Trophoblast cell (in vitro differentiated cells and primary cell): ENCODE data around the gene RP2.

Experiments
- DNase-seq, 2 donors: peaks; one replicate each; pipeline ENCODE4 v3.0.0-alpha.2; 2016
- H2AFZ ChIP-seq: 2 replicates; pipeline ENCODE4 v1.6.1; 2013; ENCODE audit warnings: low read length, moderate library complexity, mild to moderate bottlenecking; ENCODE audit not compliant: insufficient read depth, poor library complexity
- H2AK5ac ChIP-seq: 2 replicates; pipeline ENCODE4 v1.6.1; 2013; ENCODE audit warnings: mild to moderate bottlenecking, low read length
- H2BK120ac ChIP-seq: 2 replicates; pipeline ENCODE4 v1.6.1; 2013; ENCODE audit warnings: low read length, mild to moderate bottlenecking, moderate library complexity; ENCODE audit not compliant: insufficient read depth, poor library complexity
- H2BK12ac ChIP-seq: 2 replicates; pipeline ENCODE4 v1.6.1; 2013; ENCODE audit warnings: mild to moderate bottlenecking, low read length, moderate library complexity
- H2BK5ac ChIP-seq: 2 replicates; pipeline ENCODE4 v1.6.1; 2013; ENCODE audit warnings: low read length, low read depth, moderate library complexity, mild to moderate bottlenecking; ENCODE audit not compliant: poor library complexity
- H3K14ac ChIP-seq: 2 replicates; pipeline ENCODE4 v1.6.1; 2013; ENCODE audit warnings: mild to moderate bottlenecking, low read length
- H3K18ac ChIP-seq: 2 replicates; pipeline ENCODE4 v1.6.1; 2013; ENCODE audit warnings: mild to moderate bottlenecking, low read length
- H3K23ac ChIP-seq: 2 replicates; pipeline ENCODE4 v1.6.1; 2013; ENCODE audit warnings: low read length
- H3K27ac ChIP-seq: 2 replicates; pipeline ENCODE4 v1.5.1; 2013; ENCODE audit warnings: low read depth, mild to moderate bottlenecking, inconsistent platforms, low read length, moderate library complexity
- H3K27me3 ChIP-seq: 2 replicates; pipeline ENCODE4 v1.6.1; 2013; ENCODE audit warnings: inconsistent platforms, mild to moderate bottlenecking, low read length, moderate library complexity; ENCODE audit not compliant: insufficient read depth
- H3K36me3 ChIP-seq, 2 experiments: 1 replicate in 1 of 2; 2 replicates in 1 of 2; pipeline ENCODE4 v1.6.1; 2013; ENCODE audit warnings: low read length in 2 of 2, mild to moderate bottlenecking in 2 of 2, moderate library complexity in 1 of 2; ENCODE audit not compliant: insufficient read depth in 2 of 2, control insufficient read depth in 1 of 2
- H3K4ac ChIP-seq: 2 replicates; pipeline ENCODE4 v1.6.1; 2013; ENCODE audit warnings: low read depth, mild to moderate bottlenecking, low read length, moderate library complexity
- H3K4me1 ChIP-seq, 2 experiments: 1 replicate in 1 of 2; 2 replicates in 1 of 2; pipeline ENCODE4 v1.6.1; 2013; ENCODE audit warnings: low read length in 2 of 2, mild to moderate bottlenecking in 2 of 2, moderate library complexity in 1 of 2; ENCODE audit not compliant: insufficient read depth in 2 of 2, control insufficient read depth in 1 of 2
- H3K4me2 ChIP-seq: 2 replicates; pipeline ENCODE4 v1.6.1; 2013; ENCODE audit warnings: inconsistent platforms, mild to moderate bottlenecking, low read length, moderate library complexity
- H3K4me3 ChIP-seq: 2 replicates; pipeline ENCODE4 v1.5.1; 2013; ENCODE audit warnings: mild to moderate bottlenecking, low read depth, low read length, inconsistent platforms
- H3K79me1 ChIP-seq: one replicate; pipeline ENCODE4 v1.6.1; 2013; ENCODE audit warnings: low read length
- H3K79me2 ChIP-seq: 2 replicates; pipeline ENCODE4 v1.6.1; 2013; ENCODE audit warnings: low read length, mild to moderate bottlenecking; ENCODE audit not compliant: control insufficient read depth, insufficient read depth, poor library complexity
- H3K9ac ChIP-seq: 2 replicates; pipeline ENCODE4 v1.6.1; 2013; ENCODE audit warnings: mild to moderate bottlenecking, low read length
- H3K9me3 ChIP-seq: 2 replicates; pipeline ENCODE4 v1.6.1; 2013; ENCODE audit warnings: low read depth, mild to moderate bottlenecking, control low read depth, inconsistent platforms, low read length; ENCODE audit not compliant: insufficient read depth
- H4K12ac ChIP-seq: 2 replicates; pipeline ENCODE4 v1.6.1; 2013; ENCODE audit warnings: low read depth, mild to moderate bottlenecking, low read length, moderate library complexity
- H4K8ac ChIP-seq: 2 replicates; pipeline ENCODE4 v1.6.1; 2013; ENCODE audit warnings: low read depth, mild to moderate bottlenecking, low read length, moderate library complexity
- H4K91ac ChIP-seq: one replicate; pipeline ENCODE4 v1.6.1; 2013; ENCODE audit warnings: low read depth, mild to moderate bottlenecking, low read length, moderate library complexity
- WGBS: extraction: QIAGEN DNeasy Blood & Tissue Kit; methylation state at CpG from one replicate; pipeline ENCODE4 v1.1.7; 2013; ENCODE audit warnings: missing lambda C conversion rate; ENCODE audit not compliant: insufficient read length, insufficient coverage; ENCODE audit errors: extremely low coverage; 5-methylcytosine and 5-hydroxymethylcytosine counted together

The RP2 gene

GRCh38 chrX:46820391-46821100 lies 16.3 kb upstream of the RP2 start:
- Histone ChIP-seq H3K27ac (peak overlapping the region; percentile 22), H2BK12ac (no peak overlapping the region), H3K79me2 (no peaks in the 10 kb centered on the region), H3K14ac (no peak overlapping the region), H3K4me1 (peaks cover 5 to 15% of the 10 kb centered on the region in 2 experiments), H2BK5ac (no peak overlapping the region), H3K4me3 (no peak overlapping the region), H2BK120ac (no peak overlapping the region), H3K4me2 (no peak overlapping the region), H4K12ac (no peak overlapping the region), H3K27me3 (no peaks in the 10 kb centered on the region), H3K23ac (no peak overlapping the region), H3K36me3 (no peaks in the 10 kb centered on the region), H3K18ac (no peak overlapping the region), H3K4ac (no peak overlapping the region), H3K9me3 (no peaks in the 10 kb centered on the region), H4K8ac (no peak overlapping the region), H2AFZ (no peak overlapping the region), H4K91ac (no peak overlapping the region), H3K9ac (no peak overlapping the region), H3K79me1 (peaks cover 13% of the 10 kb centered on the region), H2AK5ac (no peak overlapping the region)
- WGBS: no CpG with 5 or more reads among the region's 4 CpGs
- DNase-seq: peak; percentile 56 to 73

- Histone ChIP-seq H2BK12ac (no peak overlapping the region), H3K36me3 (no peaks in the 10 kb centered on the region), H4K91ac (no peak overlapping the region), H2BK120ac (no peak overlapping the region), H3K23ac (no peak overlapping the region), H3K27ac (no peak overlapping the region), H2AFZ (no peak overlapping the region), H3K4ac (no peak overlapping the region), H3K27me3 (no peaks in the 10 kb centered on the region), H3K4me3 (no peak overlapping the region), H3K14ac (no peak overlapping the region), H3K9me3 (no peaks in the 10 kb centered on the region), H4K12ac (no peak overlapping the region), H2BK5ac (no peak overlapping the region), H3K4me1 (peaks cover 5 to 15% of the 10 kb centered on the region in 2 experiments), H3K79me1 (peaks cover 10% of the 10 kb centered on the region), H3K18ac (no peak overlapping the region), H3K9ac (no peak overlapping the region), H3K4me2 (no peak overlapping the region), H3K79me2 (no peaks in the 10 kb centered on the region), H2AK5ac (no peak overlapping the region), H4K8ac (no peak overlapping the region)
- WGBS: no CpG with 5 or more reads among the region's 2 CpGs
- DNase-seq: no peak
Measured at GRCh38 chrX:46823481-46823880, 13.4 kb upstream of the RP2 start.

- H3K79me1 ChIP-seq: peaks cover under 1% of the 10 kb centered on the region
- no peak overlapping the region for H2AFZ ChIP-seq
- no peak overlapping the region for H3K18ac ChIP-seq
- H2AK5ac ChIP-seq: no peak overlapping the region
- H3K14ac ChIP-seq: no peak overlapping the region
- H3K4ac ChIP-seq: no peak overlapping the region
- H3K9ac ChIP-seq: no peak overlapping the region
- H3K79me2 ChIP-seq: no peaks in the 10 kb centered on the region
- DNase-seq: no peak
- no peak overlapping the region for H2BK12ac ChIP-seq
- H3K27ac ChIP-seq: no peak overlapping the region
- no peaks in the 10 kb centered on the region for H3K27me3 ChIP-seq
- H3K4me1 ChIP-seq: no peaks in the 10 kb centered on the region
- no peaks in the 10 kb centered on the region for H3K36me3 ChIP-seq
- H3K4me3 ChIP-seq: no peak overlapping the region
- WGBS: no CpG with 5 or more reads among the region's 6 CpGs
- no peak overlapping the region for H4K12ac ChIP-seq
- H4K8ac ChIP-seq: no peak overlapping the region
- no peak overlapping the region for H2BK5ac ChIP-seq
- H3K23ac ChIP-seq: no peak overlapping the region
- no peak overlapping the region for H2BK120ac ChIP-seq
- H3K9me3 ChIP-seq: no peaks in the 10 kb centered on the region
- H3K4me2 ChIP-seq: no peak overlapping the region
- no peak overlapping the region for H4K91ac ChIP-seq
Measured at GRCh38 chrX:46831765-46832327, 5.0 kb upstream of the RP2 start.

GRCh38 chrX:46837558-46838485 lies 979 bp downstream of the RP2 start:
- H2BK120ac ChIP-seq: no peak overlapping the region
- H3K9ac ChIP-seq: no peak overlapping the region
- no peaks in the 10 kb centered on the region for H3K79me2 ChIP-seq
- H4K12ac ChIP-seq: no peak overlapping the region
- peak overlapping the region; percentile 69 for H3K4me2 ChIP-seq
- H2AK5ac ChIP-seq: no peak overlapping the region
- H3K4me3 ChIP-seq: peak overlapping the region; percentile 90
- no peak overlapping the region for H2AFZ ChIP-seq
- peak in 1 of 2 donors; percentile 51 for DNase-seq
- peak overlapping the region; percentile 51 for H3K27ac ChIP-seq
- H4K8ac ChIP-seq: peak overlapping the region; percentile 21
- peak overlapping the region; percentile 45 for H4K91ac ChIP-seq
- H2BK5ac ChIP-seq: peak overlapping the region; percentile 22
- no peaks in the 10 kb centered on the region for H3K9me3 ChIP-seq
- H3K23ac ChIP-seq: no peak overlapping the region
- H3K79me1 ChIP-seq: peaks cover 3% of the 10 kb centered on the region
- H3K36me3 ChIP-seq: no peaks in the 10 kb centered on the region
- H3K4ac ChIP-seq: peak overlapping the region; percentile 31
- peaks cover 0 to 2% of the 10 kb centered on the region in 2 experiments for H3K4me1 ChIP-seq
- no peak overlapping the region for H3K18ac ChIP-seq
- H3K27me3 ChIP-seq: no peaks in the 10 kb centered on the region
- no CpG with 5 or more reads among the region's 20 CpGs for WGBS
- H2BK12ac ChIP-seq: no peak overlapping the region
- no peak overlapping the region for H3K14ac ChIP-seq
